Measurements from ENCODE around the gene WNT6. TPM values are rescaled to one million over a fixed set of nuclear protein-coding genes. Genes with fewer than 3 reads are reported as not detected.
"Not testable (repeated sequence)": the region's sequence is repeated elsewhere in the genome, so short reads cannot be mapped to it uniquely, and the experiment has no call there.

WNT6 gene
- total RNA-seq, 1 experiment from 2014 or later: not detected

DNA sequence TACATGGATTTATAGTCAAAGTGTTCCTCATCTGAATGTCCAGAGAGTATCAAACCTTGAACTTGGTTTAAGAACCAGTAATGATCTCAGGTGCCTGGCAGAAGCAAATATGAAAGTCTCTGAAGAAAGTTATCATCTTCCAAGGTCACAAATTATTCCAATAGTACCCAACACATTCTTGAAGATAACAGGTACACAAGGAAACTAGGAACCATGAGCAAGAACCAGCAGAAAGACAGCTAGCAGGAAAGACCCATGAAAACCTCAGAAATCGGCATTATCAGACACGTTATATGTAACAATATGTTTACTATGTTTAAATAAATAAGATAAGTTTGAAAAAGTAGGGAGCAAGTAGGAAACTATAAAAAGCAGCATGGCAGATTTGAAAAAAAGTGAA lies 22.1 kb upstream of the WNT6 start:
- H3K4me3 ChIP-seq (ENCODE audit: low read length): no peak overlapping the region
- ATAC-seq (no peak), DNase-seq (no peak)
- H2AFZ ChIP-seq (ENCODE audit: low read length): no peak overlapping the region
- intact Hi-C loops (cut with micrococcal nuclease): no loop called here
- ChIA-PET CTCF (no interaction called here), POLR2A (ENCODE audit: unreplicated experiment) (no interaction called here)
- H3K27ac ChIP-seq (ENCODE audit: low read length): no peak overlapping the region
- TF ChIP-seq, protein P1, sequence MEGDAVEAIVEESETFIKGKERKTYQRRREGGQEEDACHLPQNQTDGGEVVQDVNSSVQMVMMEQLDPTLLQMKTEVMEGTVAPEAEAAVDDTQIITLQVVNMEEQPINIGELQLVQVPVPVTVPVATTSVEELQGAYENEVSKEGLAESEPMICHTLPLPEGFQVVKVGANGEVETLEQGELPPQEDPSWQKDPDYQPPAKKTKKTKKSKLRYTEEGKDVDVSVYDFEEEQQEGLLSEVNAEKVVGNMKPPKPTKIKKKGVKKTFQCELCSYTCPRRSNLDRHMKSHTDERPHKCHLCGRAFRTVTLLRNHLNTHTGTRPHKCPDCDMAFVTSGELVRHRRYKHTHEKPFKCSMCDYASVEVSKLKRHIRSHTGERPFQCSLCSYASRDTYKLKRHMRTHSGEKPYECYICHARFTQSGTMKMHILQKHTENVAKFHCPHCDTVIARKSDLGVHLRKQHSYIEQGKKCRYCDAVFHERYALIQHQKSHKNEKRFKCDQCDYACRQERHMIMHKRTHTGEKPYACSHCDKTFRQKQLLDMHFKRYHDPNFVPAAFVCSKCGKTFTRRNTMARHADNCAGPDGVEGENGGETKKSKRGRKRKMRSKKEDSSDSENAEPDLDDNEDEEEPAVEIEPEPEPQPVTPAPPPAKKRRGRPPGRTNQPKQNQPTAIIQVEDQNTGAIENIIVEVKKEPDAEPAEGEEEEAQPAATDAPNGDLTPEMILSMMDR (conservative IDR thresholded peaks at IDR 0.05; ENCODE audit: low read depth, low read length): no peak
- TF ChIP-seq EZH2phosphoT487 (IDR thresholded peaks at IDR 0.05; ENCODE audit: borderline replicate concordance, low read length): no peak
- no peak for TF ChIP-seq EZH2 (IDR thresholded peaks at IDR 0.05; ENCODE audit: low read length, unreplicated experiment)
- H3K27me3 ChIP-seq (ENCODE audit: low read length): no peaks in the 10 kb centered on the region
- H3K9me3 ChIP-seq (ENCODE audit: low read length): no peaks in the 10 kb centered on the region
- no TSS peak for BruUV-seq (replicated peaks)
- H3K4me1 ChIP-seq (ENCODE audit: insufficient read depth, low read length): peaks cover 20% of the 10 kb centered on the region
- H3K9me2 ChIP-seq (replicated peaks; ENCODE audit: low read length): no peaks in the 10 kb centered on the region
- H3K36me3 ChIP-seq (ENCODE audit: low read depth, low read length): no peaks in the 10 kb centered on the region
- H3F3A ChIP-seq (ENCODE audit: low read length, unreplicated experiment): no peaks in the 10 kb centered on the region
- no peak overlapping the region for H3K9ac ChIP-seq (ENCODE audit: low read length)
- H3K4me2 ChIP-seq (ENCODE audit: low read length): no peak overlapping the region
- no peaks in the 10 kb centered on the region for H4K20me1 ChIP-seq (ENCODE audit: low read length)
- no peaks in the 10 kb centered on the region for H3K79me2 ChIP-seq (ENCODE audit: low read length)

DNA sequence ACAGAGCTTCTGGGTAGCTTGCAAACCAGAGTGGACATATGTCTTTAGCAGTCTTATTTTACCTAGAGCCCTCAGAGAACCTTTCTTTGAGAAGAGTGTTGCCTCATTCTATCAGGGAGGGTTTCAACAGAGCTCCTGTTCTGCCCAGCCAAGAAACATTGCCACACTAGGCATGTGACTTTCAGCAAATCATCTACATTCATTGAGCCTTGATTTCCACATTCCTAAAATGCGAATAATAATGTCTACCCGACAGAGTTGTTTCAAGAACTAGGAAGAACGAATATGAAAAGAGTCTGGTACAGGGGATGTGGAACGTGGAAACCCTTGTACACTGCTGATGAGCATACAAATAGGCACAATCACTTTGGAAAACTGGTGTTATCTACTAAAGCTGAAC lies 20.2 kb upstream of the WNT6 start:
- no peaks in the 10 kb centered on the region for H3F3A ChIP-seq (ENCODE audit: low read length, unreplicated experiment)
- H3K27ac ChIP-seq (ENCODE audit: low read length): no peak overlapping the region
- TF ChIP-seq EZH2 (IDR thresholded peaks at IDR 0.05; ENCODE audit: low read length, unreplicated experiment) (no peak), EZH2phosphoT487 (IDR thresholded peaks at IDR 0.05; ENCODE audit: borderline replicate concordance, low read length) (no peak)
- TF ChIP-seq, protein P1 (conservative IDR thresholded peaks at IDR 0.05; ENCODE audit: low read depth, low read length): no peak
- H2AFZ ChIP-seq (ENCODE audit: low read length): no peak overlapping the region
- H3K9ac ChIP-seq (ENCODE audit: low read length): no peak overlapping the region
- H3K27me3 ChIP-seq (ENCODE audit: low read length): no peaks in the 10 kb centered on the region
- no peaks in the 10 kb centered on the region for H4K20me1 ChIP-seq (ENCODE audit: low read length)
- BruUV-seq (replicated peaks): no TSS peak
- H3K9me3 ChIP-seq (ENCODE audit: low read length): no peaks in the 10 kb centered on the region
- H3K4me2 ChIP-seq (ENCODE audit: low read length): no peak overlapping the region
- DNase-seq (no peak), ATAC-seq (no peak)
- H3K79me2 ChIP-seq (ENCODE audit: low read length): no peaks in the 10 kb centered on the region
- no peak overlapping the region for H3K4me3 ChIP-seq (ENCODE audit: low read length)
- ChIA-PET POLR2A (ENCODE audit: unreplicated experiment) (no interaction called here), CTCF (no interaction called here)
- H3K9me2 ChIP-seq (replicated peaks; ENCODE audit: low read length): no peaks in the 10 kb centered on the region
- peaks cover 6% of the 10 kb centered on the region; the same call in 1 of the 2 replicates for H3K4me1 ChIP-seq (ENCODE audit: insufficient read depth, low read length)
- H3K36me3 ChIP-seq (ENCODE audit: low read depth, low read length): no peaks in the 10 kb centered on the region
- intact Hi-C loops (cut with micrococcal nuclease): no loop called here

DNA sequence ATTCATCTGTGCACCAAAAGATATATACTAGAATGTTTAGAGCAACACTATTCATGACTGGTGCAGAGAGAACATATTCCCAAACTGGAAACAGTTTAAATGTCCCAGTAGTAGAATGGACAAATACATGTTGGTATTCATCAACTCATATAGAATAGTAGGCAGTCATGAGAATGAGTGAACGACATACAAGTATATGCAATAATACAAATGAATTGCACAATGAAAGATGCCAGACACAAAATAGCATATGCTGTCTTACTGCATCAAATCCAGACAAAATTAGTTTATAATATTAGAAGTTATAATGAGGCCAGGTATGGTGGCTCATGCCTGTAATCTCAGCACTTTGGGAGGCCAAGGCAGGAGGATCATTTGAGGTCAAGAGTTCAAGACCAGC lies 19.7 kb upstream of the WNT6 start:
- ChIA-PET POLR2A (ENCODE audit: unreplicated experiment) (no interaction called here), CTCF (no interaction called here)
- no peaks in the 10 kb centered on the region for H3K36me3 ChIP-seq (ENCODE audit: low read depth, low read length)
- TF ChIP-seq EZH2 (IDR thresholded peaks at IDR 0.05; ENCODE audit: low read length, unreplicated experiment) (no peak), EZH2phosphoT487 (IDR thresholded peaks at IDR 0.05; ENCODE audit: borderline replicate concordance, low read length) (no peak)
- TF ChIP-seq, protein P1 (conservative IDR thresholded peaks at IDR 0.05; ENCODE audit: low read depth, low read length): no peak
- H3K9me2 ChIP-seq (replicated peaks; ENCODE audit: low read length): no peaks in the 10 kb centered on the region
- H3K79me2 ChIP-seq (ENCODE audit: low read length): no peaks in the 10 kb centered on the region
- H3K9ac ChIP-seq (ENCODE audit: low read length): no peak overlapping the region
- H3K9me3 ChIP-seq (ENCODE audit: low read length): no peaks in the 10 kb centered on the region
- intact Hi-C loops (cut with micrococcal nuclease): loop anchor here (10.0 kb wide), 1 partner anchor 55 kb away; the partner anchor contains the start of gene CYP27A1
- DNase-seq (no peak), ATAC-seq (no peak)
- H3F3A ChIP-seq (ENCODE audit: low read length, unreplicated experiment): no peaks in the 10 kb centered on the region
- BruUV-seq (replicated peaks): no TSS peak
- no peak overlapping the region for H3K27ac ChIP-seq (ENCODE audit: low read length)
- H3K4me1 ChIP-seq (ENCODE audit: insufficient read depth, low read length): peaks cover 1% of the 10 kb centered on the region; the same call in 1 of the 2 replicates
- H2AFZ ChIP-seq (ENCODE audit: low read length): no peak overlapping the region
- H3K4me3 ChIP-seq (ENCODE audit: low read length): no peak overlapping the region
- H3K4me2 ChIP-seq (ENCODE audit: low read length): no peak overlapping the region
- H4K20me1 ChIP-seq (ENCODE audit: low read length): no peaks in the 10 kb centered on the region
- no peaks in the 10 kb centered on the region for H3K27me3 ChIP-seq (ENCODE audit: low read length)

DNA sequence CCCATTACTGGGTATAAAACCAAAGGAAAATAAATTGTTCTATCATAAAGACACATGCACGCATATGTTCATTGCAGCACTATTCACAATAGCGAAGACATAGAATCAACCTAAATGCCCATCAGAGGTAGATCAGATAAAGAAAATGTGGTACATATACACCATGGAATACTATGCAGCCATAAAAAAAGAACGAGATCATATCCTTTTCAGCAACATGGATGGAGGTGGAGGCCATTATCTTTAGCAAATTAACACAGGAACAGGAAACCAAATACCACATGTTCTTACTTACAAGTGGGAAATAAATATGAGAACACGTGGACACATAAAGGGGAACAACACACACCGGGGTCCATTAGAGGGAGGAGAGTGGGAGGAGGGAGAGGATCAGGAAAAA lies 15.3 kb upstream of the WNT6 start:
- H3K4me3 ChIP-seq (ENCODE audit: low read length); POLR2A ChIA-PET (ENCODE audit: unreplicated experiment); CTCF ChIA-PET; H3K9me3 ChIP-seq (ENCODE audit: low read length); H3K27me3 ChIP-seq (ENCODE audit: low read length); H3K4me2 ChIP-seq (ENCODE audit: low read length); H3K9me2 ChIP-seq (replicated peaks; ENCODE audit: low read length); H3K79me2 ChIP-seq (ENCODE audit: low read length); H2AFZ ChIP-seq (ENCODE audit: low read length); H4K20me1 ChIP-seq (ENCODE audit: low read length); H3K4me1 ChIP-seq (ENCODE audit: insufficient read depth, low read length); BruUV-seq (replicated peaks); H3F3A ChIP-seq (ENCODE audit: low read length, unreplicated experiment); ATAC-seq; DNase-seq; H3K9ac ChIP-seq (ENCODE audit: low read length); H3K27ac ChIP-seq (ENCODE audit: low read length); H3K36me3 ChIP-seq (ENCODE audit: low read depth, low read length): not testable (repeated sequence)
- intact Hi-C loops (cut with micrococcal nuclease): loop anchor here (10.0 kb wide), 1 partner anchor 60 kb away; the partner anchor contains the start of gene CYP27A1

Data from PC-3 (cell line).